GM12891 (cell line): ENCODE measurements around the gene R3HDM1.

Experiments
- POLR2A ChIP-seq: IDR thresholded peaks from 2 replicates; pipeline ENCODE4 v1.6.1; 2011; ENCODE audit warnings: low read depth, low read length, control low read depth
- POLR2AphosphoS5 ChIP-seq: IDR thresholded peaks from 2 replicates; pipeline ENCODE4 v1.6.1; 2011; ENCODE audit warnings: low read depth, low read length, control low read depth
- POU2F2 ChIP-seq: IDR thresholded peaks from 2 replicates; pipeline ENCODE4 v1.6.1; 2011; ENCODE audit warnings: low read depth, mild to moderate bottlenecking, control low read depth, low read length, moderate library complexity
- SPI1 ChIP-seq: IDR thresholded peaks from 2 replicates; pipeline ENCODE4 v1.6.1; 2011; ENCODE audit warnings: low read depth, low read length, control low read depth
- TAF1 ChIP-seq: IDR thresholded peaks from 2 replicates; pipeline ENCODE4 v1.6.1; 2011; ENCODE audit warnings: low read depth, low read length, control low read depth

- TF ChIP-seq POLR2AphosphoS5 (no peak), POLR2A (no peak), TAF1 (no peak), SPI1 (0 out of 2 replicates have a peak, but pooled peaks have one; percentile 11), POU2F2 (no peak)
Measured at GRCh38 chr2:135637456-135638087, 106.3 kb downstream of the R3HDM1 start.
